B cell (primary cell): ENCODE measurements around the gene MYMX.

Experiments used
- CTCF ChIP-seq: fragments of 200-600 bp; IDR thresholded peaks from one replicate; pipeline ENCODE4 v1.8.0; 2022; ENCODE audit warnings: antibody characterized with exemption, mild to moderate bottlenecking
- EZH2 ChIP-seq: IDR thresholded peaks from 2 replicates; pipeline ENCODE4 v1.6.1; 2012; ENCODE audit warnings: borderline replicate concordance, low read depth, mild to moderate bottlenecking, moderate library complexity, low read length; ENCODE audit not compliant: insufficient read depth, poor library complexity, severe bottlenecking

DNA sequence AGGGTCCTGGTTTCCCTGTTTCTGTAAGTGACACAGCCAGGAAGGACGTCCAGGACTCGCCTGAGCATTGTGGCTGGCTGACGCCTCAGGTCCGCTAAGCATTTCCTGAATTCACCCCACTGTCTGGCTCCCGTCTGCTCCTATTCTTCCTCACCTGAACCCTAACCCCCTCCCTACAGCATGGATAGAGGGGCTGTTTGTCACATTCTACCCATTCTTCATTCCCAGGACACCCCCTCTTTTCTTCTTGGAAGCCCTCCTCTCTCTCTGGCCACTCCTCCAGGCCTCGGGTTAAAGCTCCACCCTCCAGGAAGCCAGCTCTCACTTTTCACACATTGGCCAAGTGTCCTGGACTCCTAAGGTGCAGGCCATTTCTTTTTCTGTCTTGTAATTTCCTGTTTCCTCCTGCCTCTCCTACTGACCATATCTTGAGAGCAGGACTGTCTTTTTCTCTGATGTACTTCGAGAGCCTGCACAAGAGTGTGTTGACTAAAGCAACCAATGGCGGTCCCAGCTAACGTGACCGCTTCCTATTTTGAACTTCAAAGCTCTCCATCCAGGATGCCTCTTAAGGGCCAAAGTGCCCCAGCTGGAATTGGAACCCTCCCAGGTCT lies 24.2 kb upstream of the MYMX start:
- TF ChIP-seq CTCF, result no peak
- no peak for TF ChIP-seq EZH2
